HEK293T (cell line): ENCODE results near the gene FAM222B.

Experiments
- ARNT ChIP-seq: fragments of 450-650 bp; IDR thresholded peaks from 2 replicates; pipeline ENCODE4 v1.6.1; 2017; ENCODE audit warnings: mild to moderate bottlenecking
- BHLHE40 ChIP-seq: fragments of 450-650 bp; IDR thresholded peaks from 2 replicates; pipeline ENCODE4 v1.6.1; 2016; ENCODE audit warnings: mild to moderate bottlenecking, moderate library complexity, borderline replicate concordance
- CTBP1 ChIP-seq: fragments of 450-650 bp; IDR thresholded peaks from 2 replicates; pipeline ENCODE4 v1.6.1; 2016; ENCODE audit warnings: borderline replicate concordance
- ELF4 ChIP-seq: fragments of 450-650 bp; IDR thresholded peaks from 2 replicates; pipeline ENCODE4 v1.6.1; 2017; ENCODE audit warnings: antibody characterized with exemption
- FOXA1 ChIP-seq: fragments of 450-650 bp; IDR thresholded peaks from 2 replicates; pipeline ENCODE4 v1.6.1; 2016; ENCODE audit warnings: mild to moderate bottlenecking
- FOXK2 ChIP-seq: fragments of 450-650 bp; IDR thresholded peaks from 2 replicates; pipeline ENCODE4 v1.6.1; 2016; ENCODE audit warnings: mild to moderate bottlenecking
- FOXM1 ChIP-seq: fragments of 450-650 bp; IDR thresholded peaks from 2 replicates; pipeline ENCODE4 v1.6.1; 2017; ENCODE audit warnings: mild to moderate bottlenecking, borderline replicate concordance
- HDGF ChIP-seq: fragments of 450-650 bp; IDR thresholded peaks from 2 replicates; pipeline ENCODE4 v1.6.1; 2017; ENCODE audit warnings: antibody characterized with exemption, borderline replicate concordance
- L3MBTL2 ChIP-seq: fragments of 450-650 bp; conservative IDR thresholded peaks from 2 replicates; pipeline ENCODE4 v1.6.1; 2016; ENCODE audit warnings: mild to moderate bottlenecking
- NFRKB ChIP-seq: fragments of 450-650 bp; IDR thresholded peaks from 2 replicates; pipeline ENCODE4 v1.6.1; 2016; ENCODE audit warnings: mild to moderate bottlenecking, moderate library complexity
- PKNOX1 ChIP-seq: fragments of 450-650 bp; IDR thresholded peaks from 2 replicates; pipeline ENCODE4 v1.6.1; 2016
- SP1 ChIP-seq: fragments of 450-650 bp; IDR thresholded peaks from 2 replicates; pipeline ENCODE4 v1.6.1; 2017
- SUZ12 ChIP-seq: fragments of 450-650 bp; IDR thresholded peaks from 2 replicates; pipeline ENCODE4 v1.6.1; 2016; ENCODE audit warnings: mild to moderate bottlenecking
- ZNF384 ChIP-seq: fragments of 450-650 bp; IDR thresholded peaks from 2 replicates; pipeline ENCODE4 v1.6.1; 2016

- TF ChIP-seq PKNOX1 (0 out of 2 replicates have a peak, but pooled peaks have one; percentile 17), FOXM1 (no peak), SP1 (no peak), BHLHE40 (no peak), SUZ12 (no peak), L3MBTL2 (no peak), FOXK2 (no peak), HDGF (no peak), NFRKB (no peak), FOXA1 (no peak), ELF4 (no peak), ZNF384 (no peak), CTBP1 (no peak), ARNT (no peak)
Measured at GRCh38 chr17:28891201-28891600, 48.6 kb upstream of the FAM222B start.
